ENCODE measurements around the gene EBPL.
"Not testable (repeated sequence)": the region's sequence is repeated elsewhere in the genome, so short reads cannot be mapped to it uniquely, and the experiment has no call there.

The EBPL gene

DNA sequence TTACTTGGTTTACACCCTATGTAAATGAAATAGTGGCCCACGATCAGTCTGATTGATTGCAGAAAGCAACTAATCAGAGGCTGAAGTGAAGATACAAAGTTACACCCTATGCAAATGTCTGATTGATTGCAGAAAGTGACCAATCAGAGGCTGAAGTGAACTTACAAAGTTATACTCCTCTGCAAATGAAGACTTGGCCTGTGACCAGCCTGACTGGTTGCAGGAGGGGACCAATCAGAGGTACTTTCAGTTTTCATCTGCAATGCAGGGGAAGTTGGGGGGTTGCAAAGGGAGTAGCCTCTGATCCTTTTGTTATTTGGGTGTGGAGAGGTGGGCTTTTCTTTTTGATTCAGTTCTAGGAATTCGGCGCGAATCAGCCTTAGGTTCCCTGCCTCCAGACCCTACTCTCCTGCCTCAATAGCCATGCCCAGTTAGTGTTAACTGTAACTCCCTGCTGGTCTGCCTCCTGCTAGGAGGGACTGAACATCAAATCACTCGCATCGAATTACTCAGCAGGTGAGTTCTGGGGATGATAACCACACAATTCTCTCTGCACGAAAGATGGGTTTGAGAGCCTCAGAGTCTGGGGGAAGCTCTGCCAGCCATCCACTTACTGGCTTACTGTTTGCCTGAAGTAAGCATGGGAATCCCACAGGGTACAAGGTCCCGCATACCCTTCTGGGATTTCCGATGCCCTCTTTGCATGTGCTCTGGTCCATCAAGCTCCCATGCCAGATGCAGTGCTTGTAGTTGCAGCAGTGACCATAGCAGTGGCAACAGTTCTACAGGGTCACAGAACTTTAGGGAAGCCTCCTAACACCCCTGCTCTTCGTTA, 55.5 kb downstream of the EBPL start:
- no peak for DNase-seq (ENCODE audit: low read depth)

DNA sequence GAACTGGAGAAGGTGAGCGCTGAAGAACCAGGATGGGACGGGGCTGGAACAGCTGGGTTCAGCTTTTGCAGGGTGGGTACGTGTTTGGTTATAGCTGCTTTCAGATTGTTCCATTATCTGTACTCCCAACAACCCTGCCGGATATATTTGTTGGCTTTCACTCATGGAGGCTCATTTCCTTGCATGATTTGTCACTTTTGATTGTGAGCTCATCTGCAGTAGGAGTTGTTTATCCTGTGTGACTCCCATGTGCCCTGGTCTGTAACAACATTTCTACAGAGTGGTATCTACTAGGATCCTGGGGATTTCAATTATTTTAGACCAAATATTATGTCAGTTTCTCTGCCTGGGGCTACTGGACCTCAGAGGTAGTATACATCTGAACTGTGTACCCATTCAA, 57.6 kb downstream of the EBPL start:
- DNase-seq (ENCODE audit: low read depth): no peak

DNA sequence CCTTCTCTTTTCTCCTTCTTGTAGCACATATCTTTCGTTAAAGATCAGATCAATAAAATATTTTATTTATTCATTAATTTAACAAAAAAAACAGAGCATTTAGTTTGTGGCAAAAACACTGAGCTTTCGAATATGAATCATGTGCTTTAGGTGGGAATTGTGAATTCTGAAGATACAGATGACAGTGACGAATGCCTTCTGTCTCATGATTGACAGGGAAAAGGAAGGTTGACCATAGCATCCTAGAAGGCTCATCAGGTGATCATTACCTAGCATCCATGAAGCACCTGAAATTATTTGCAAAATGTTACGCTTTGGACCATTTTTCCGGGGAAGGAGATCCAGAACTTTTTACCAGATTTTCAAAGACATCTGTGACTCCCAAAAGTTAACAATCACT, 59.1 kb downstream of the EBPL start:
- DNase-seq (ENCODE audit: low read depth): no peak

DNA sequence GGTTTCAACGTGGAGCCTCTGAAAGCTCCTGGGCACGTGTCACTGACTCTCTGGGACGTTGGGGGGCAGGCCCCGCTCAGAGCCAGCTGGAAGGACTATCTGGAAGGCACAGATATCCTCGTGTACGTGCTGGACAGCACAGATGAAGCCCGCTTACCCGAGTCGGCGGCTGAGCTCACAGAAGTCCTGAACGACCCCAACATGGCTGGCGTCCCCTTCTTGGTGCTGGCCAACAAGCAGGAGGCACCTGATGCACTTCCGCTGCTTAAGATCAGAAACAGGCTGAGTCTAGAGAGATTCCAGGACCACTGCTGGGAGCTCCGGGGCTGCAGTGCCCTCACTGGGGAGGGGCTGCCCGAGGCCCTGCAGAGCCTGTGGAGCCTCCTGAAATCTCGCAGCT, 60.7 kb downstream of the EBPL start:
- no peak for DNase-seq (ENCODE audit: low read depth)

DNA sequence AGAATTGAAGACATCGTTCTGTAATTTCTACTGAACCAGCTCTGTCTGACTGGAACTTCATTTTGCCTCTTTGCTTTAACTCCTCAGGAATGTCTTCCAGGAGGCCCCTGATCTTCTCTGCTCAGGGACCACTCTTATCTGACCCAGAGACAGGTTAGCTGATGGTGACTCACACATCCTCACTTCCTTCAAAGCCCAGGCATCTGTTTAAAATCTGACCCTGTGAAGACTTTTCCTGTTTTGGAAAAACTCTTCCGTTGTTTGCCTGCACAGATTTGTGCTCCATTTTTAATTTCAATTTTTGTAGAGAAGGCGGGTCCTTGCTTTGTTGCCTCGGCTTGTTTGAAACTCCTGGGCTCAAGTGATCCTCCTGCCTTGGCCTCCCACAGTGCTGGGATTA, 61.3 kb downstream of the EBPL start:
- no peak for DNase-seq (ENCODE audit: low read depth)

DNA sequence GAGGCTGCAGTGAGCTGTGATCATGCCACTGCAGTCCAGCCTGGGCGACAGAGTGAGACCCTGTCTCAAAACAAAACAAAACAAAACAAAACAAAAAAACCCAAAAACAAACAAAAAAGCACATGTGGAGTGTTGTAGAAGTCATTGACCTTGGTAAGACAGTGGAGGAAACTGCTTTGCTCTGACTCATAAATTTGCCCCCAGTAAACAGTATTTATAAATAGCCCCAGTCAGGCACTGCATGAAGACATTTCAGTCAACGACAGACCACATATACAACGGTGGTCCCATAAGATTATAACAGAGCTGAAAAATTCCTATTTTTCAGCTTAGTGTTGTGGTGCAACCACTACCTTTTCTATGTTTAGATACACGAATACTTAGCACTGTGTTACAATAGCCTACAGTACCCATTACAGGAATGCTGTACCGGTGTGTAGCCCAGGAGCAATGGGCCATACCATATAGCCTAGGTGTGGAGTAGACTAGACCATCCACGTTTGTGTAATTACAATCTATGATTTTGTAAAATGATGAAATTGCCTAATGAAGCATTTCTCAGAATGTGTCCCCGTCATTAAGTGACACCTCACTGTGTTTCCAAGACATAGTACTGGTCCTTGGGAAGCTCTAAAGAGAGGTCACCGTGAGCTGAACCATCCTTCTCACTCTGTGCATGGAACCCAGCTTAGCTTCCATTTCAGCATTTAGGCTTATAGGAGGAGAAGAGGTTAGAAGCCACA, 61.9 kb downstream of the EBPL start:
- DNase-seq (ENCODE audit: low read depth): no peak

DNA sequence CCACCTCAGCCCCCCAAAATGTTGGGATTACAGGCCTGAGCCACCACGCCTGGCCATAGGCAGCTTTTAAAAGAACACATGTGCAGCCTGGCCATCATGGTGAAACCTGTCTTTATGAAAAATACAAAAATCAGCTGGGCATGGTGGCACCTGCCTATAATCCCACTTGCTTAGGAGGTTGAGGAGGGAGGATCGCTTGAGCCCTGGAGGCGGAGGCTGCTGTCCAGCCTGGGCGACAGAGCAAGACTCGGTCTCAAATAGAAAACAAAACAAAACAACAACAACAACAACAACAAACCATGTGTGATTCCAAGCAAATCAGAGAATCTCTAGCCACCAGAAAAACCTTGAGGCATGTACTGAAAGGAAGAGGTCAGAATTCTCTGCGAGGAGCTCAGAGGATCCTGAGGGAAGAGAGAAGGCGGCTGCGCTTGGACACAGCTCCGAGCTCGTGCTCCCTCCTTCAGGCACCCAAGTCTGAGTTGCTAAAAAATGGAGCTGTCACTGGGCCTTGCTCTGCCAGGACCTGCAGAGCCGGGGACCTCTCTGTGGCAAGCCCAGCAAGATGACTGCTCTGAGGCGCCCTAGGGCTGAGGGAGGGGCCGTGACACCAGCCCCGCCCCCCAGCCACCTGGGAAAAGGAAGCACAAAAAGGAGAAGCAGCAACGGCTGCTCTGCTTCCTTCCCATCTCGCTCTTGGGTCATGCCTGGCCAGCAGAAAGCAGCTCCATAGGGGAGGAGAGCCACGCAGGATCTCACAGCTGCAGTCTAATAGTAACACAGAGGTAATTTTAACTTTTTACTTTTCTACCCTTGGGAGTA, 63.2 kb downstream of the EBPL start, which contains the start of gene ARL11:
Gene ARL11, plus strand, starts transcription at position 677 of the 822 bp plus-strand sequence. CDS start 1,941 bp downstream, outside the sequence.
- DNase-seq (ENCODE audit: low read depth): no peak

DNA sequence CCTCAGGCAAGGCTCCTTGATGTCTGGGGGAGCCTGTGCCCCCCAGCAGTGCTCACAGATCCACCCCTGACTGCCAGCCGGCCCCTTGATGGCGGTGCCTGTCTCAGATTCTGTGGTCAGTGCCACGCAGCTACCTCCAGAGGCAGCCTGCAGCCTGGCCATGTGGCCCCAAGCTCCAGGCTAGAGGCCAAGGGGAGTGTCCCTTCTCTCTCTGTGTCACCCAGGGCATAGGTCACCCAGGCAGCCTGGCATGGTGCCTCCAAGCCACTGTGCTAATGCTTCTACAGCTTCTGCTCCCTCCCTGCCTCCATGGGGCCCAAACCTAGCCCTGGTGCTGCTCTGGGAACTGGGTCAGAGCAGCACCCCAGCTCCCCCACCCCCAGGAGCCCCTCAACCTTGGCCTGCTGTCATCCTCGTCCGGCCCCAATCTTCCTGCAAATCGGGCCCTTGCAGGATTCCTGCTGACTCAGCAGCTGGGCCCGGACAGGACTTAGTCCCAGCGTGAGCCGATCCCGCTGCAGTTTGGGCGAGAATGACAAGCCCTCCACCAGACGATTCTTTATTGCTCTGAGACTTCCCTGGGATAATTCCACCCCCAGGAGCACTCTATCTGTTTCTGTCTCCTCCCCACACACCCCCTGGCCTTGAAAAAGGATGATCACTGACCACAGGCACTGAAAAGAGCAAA, 65.8 kb downstream of the EBPL start:
- DNase-seq (ENCODE audit: low read depth): no peak

DNA sequence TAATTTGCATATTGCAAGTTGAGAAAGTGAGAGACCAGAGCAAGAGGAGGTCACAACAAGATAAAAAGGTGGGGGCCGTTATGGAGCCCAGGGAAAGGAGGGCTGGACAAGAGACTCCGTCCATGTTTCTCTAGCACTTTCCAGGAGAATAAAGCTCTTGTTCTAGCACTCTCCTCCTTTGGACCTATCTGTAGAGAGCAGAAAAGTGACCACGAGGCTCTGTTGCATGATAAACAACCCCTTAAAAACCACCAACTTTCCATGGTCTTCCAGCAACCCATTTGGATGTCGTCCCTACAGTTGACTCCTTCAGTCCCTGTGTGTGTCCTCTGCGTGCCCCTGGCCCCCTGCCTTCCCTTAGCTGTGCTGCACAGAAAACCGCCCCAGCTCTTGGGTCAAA, 67.1 kb downstream of the EBPL start:
- DNase-seq (ENCODE audit: low read depth): no peak

DNA sequence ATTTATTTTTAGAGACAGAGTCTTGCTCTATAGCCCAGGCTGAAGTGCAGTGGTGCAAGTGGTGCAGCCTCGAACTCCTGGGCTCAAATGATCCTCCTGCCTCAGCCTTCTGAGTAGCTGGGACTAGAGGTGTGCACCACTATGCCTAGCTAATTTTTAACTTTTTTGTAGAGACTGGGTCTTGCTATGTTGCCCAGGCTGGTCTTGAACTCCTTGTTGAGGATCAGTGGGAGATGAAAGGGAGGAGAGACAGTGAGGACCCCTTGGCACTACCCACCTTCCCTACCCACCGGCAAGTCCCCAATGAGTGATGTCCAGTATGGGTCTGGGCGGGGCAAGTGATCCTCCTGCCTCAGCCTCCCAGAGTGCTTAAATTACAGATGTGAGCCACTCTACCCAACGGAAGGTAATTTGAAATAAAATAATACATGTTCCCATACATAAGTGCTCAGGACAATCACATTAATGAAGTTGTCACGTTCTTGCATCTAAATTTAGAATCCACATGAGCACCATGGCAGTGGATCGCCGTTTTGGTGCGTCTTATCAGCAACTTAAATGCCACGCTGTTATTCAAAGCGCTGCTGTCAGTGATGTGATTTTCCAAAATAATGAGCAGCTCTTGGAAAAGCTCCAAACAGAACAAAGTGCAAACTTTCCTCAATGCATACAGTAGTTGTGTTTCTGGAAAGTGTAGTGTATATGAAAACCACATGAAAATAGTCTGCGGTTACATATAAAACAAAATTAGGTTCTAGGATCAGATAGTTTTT, 68.9 kb downstream of the EBPL start:
- DNase-seq (ENCODE audit: low read depth): no peak

DNA sequence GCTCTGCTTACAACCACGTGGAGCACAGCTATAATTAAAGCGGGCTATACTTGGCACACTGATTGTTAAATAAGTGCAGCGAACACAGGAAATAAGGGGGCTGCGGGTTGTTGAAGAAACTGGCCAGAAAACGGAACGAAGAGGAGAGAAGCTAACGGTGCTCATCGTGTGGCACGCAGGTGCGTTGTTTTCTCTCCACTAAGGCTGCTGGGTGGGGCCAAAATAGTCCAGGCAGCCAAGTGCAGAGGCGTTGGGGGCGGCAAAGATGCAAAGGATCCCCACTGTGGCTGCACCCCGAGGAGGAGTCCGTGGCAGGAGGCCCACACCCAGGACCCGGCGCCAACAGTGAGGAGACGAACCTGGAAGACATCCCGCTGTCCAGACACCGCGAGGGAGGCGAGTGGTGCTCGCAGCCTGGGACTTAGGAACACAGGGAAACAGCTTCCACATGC, 71.1 kb downstream of the EBPL start:
- DNase-seq (ENCODE audit: low read depth): no peak

DNA sequence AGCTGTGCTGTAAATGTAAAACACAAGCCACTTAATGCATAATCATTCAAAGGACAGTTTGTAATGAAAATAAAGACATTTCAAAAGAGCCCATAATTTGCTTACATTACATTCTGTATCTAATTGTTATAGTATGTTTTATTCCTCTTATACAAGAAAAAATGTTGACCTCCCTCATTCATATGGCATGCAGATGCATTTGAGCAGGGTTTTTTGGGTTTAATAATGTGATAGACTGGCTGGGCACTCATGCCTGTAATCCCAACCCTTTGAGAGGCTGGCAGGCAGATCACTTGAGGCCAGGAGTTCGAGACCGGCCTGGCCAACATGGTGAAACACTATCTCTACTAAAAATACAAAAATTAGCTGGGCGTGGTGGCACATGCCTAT, 74.6 kb downstream of the EBPL start:
- DNase-seq (ENCODE audit: low read depth): no peak

DNA sequence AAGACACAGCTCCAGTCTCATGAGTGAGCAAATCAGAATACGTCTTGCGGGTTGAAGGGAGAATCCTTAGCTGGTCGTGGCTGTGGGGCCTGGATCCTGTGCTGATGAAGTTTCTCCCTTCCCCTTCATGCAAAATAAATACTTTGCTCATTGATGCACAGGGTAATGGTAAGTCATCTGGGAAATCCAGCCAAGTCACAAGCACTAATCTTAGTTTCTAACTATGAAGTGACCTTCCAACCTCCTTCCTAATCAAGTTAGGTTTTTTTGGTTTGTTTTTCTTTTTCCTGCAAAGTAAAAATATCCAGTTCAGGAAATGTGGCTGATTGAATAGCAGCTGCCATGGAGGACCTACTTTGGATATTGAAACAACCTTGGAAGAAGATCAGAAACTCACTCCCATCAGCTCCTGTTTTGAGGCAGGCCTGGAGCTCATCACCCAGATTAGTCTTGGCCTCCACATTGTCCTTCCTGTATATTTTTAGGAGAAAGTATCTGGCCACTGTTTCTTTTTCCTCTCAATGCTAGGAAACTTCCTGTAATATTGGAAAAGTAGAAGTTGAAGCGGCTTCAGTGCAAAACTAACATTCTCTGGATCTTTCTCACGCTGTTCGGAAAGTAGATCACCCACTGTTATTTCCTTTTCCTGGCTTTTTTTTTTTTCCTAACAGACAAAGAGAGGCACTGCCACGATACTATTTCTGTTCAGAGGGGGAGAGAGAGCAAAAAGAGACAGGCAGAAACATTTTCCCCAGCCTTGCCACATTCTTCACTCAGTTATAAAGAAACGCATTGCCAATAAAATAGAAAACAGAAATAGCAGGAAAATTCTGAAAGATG, 75.2 kb downstream of the EBPL start:
- no peak for DNase-seq (ENCODE audit: low read depth)

DNA sequence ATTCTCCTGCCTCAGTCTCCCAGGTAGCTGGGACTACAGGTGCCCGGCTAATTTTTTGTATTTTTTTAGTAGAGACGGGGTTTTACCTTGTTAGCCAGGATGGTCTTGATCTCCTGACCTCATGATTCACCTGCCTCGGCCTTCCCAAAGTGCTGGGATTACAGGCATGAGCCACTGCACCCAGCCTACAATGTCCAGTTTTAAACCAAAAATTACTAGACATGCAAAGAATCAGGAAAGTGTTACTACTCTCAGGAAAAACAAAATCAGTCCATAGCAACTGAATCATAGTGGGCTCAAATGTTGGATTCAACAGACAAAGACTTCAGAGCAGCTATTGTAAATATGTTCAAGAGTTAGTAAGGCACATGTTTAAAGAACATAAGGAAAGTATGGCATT, 79.2 kb downstream of the EBPL start:
- not testable (repeated sequence) for DNase-seq (ENCODE audit: low read depth)
